Activated CD4-positive, alpha-beta T cell treated with anti-CD3 and anti-CD28 coated beads, Interleukin-2, amount 10 ng/mL, durations not matched to agents 7 days and 5 days (primary cell): Measurements from ENCODE around the gene TCF3. TPM values are rescaled to one million over a fixed set of nuclear protein-coding genes. Genes with fewer than 3 reads are reported as not detected.
"Not testable (repeated sequence)": the region's sequence is repeated elsewhere in the genome, so short reads cannot be mapped to it uniquely, and the experiment has no call there.

Source experiments
- CTCF ChIA-PET: fragments of 350-600 bp; sonication (Branson Sonifier 250); formaldehyde crosslinking; loops from one replicate; lab custom pipeline; 2021; ENCODE audit warnings: antibody characterized with exemption; lab: Charles Lee
- POLR2A ChIA-PET: fragments of 350-600 bp; sonication (Branson Sonifier 250); formaldehyde crosslinking; loops from one replicate; lab custom pipeline; 2021; ENCODE audit warnings: antibody characterized with exemption; lab: Charles Lee
- DNase-seq: peaks from one replicate; pipeline ENCODE4 v3.0.0-alpha.2; 2020
- H3K27ac Mint-ChIP-seq: one replicate; pipeline ENCODE4 v1.8.0; 2021; ENCODE audit warnings: mild to moderate bottlenecking, moderate library complexity, mixed read lengths
- H3K27me3 Mint-ChIP-seq: one replicate; pipeline ENCODE4 v1.8.0; 2021; ENCODE audit warnings: mixed read lengths
- H3K36me3 Mint-ChIP-seq: one replicate; pipeline ENCODE4 v1.8.0; 2021; ENCODE audit warnings: low read depth, mixed read lengths
- H3K4me1 Mint-ChIP-seq: one replicate; pipeline ENCODE4 v1.8.0; 2021; ENCODE audit warnings: mixed read lengths
- H3K4me3 Mint-ChIP-seq: one replicate; pipeline ENCODE4 v1.8.0; 2021; ENCODE audit warnings: mild to moderate bottlenecking, moderate library complexity, mixed read lengths
- H3K9me3 Mint-ChIP-seq: one replicate; pipeline ENCODE4 v1.8.0; 2021; ENCODE audit warnings: mixed read lengths
- total RNA-seq, 2 experiments: library from RNA; stranded (reverse); gene quantifications; one replicate each; pipeline ENCODE4 v1.2.3, GENCODE V29; 2021

TCF3 gene
- total RNA-seq, 2 experiments from 2014 or later = 84.5 to 85.9 TPM

GRCh38 chr19:1645299-1645698 lies 7.1 kb downstream of the TCF3 start:
- peaks cover 3% of the 10 kb centered on the region for H3K36me3 Mint-ChIP-seq
- CTCF ChIA-PET = no interaction called here
- no peaks in the 10 kb centered on the region for H3K27me3 Mint-ChIP-seq
- no peaks in the 10 kb centered on the region for H3K9me3 Mint-ChIP-seq
- no peak overlapping the region for H3K27ac Mint-ChIP-seq
- H3K4me1 Mint-ChIP-seq = peaks cover 11% of the 10 kb centered on the region
- H3K4me3 Mint-ChIP-seq = no peak overlapping the region
- POLR2A ChIA-PET = no interaction called here
- no peak for DNase-seq

DNA sequence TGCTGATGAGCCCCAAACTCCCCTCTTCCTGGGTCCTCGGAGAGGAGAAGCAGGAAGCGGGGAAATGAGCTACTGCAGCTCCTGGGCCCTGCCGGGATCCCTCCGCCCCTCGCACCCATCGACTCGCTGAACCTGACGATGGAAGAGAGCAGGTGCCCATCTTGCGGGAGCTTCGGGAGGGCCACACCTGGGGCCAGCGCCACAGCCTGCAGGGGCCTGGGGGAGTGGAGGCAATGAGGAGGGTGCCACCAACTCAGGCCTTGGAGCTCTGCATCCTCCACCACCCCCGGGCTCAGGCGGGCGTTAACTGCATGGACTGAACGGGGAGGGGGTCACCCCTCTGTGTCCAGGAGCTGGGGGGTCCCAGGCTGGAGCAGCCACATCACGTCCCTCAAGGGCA lies 8.3 kb downstream of the TCF3 start:
- no peak overlapping the region for H3K4me3 Mint-ChIP-seq
- no peak overlapping the region for H3K27ac Mint-ChIP-seq
- peaks cover 9% of the 10 kb centered on the region for H3K36me3 Mint-ChIP-seq
- ChIA-PET POLR2A (no interaction called here), CTCF (interaction anchor here (0.9 to 1.2 kb wide), 2 partner anchors 11 to 182 kb away, joined by 3 read pairs; no protein-coding TSS in a partner anchor)
- no peak for DNase-seq
- H3K9me3 Mint-ChIP-seq = no peaks in the 10 kb centered on the region
- peaks cover 3% of the 10 kb centered on the region for H3K4me1 Mint-ChIP-seq
- H3K27me3 Mint-ChIP-seq = no peaks in the 10 kb centered on the region

GRCh38 chr19:1640893-1641448 lies 11.4 kb downstream of the TCF3 start:
- H3K4me1 Mint-ChIP-seq, H3K27ac Mint-ChIP-seq, H3K4me3 Mint-ChIP-seq, H3K9me3 Mint-ChIP-seq, DNase-seq, POLR2A ChIA-PET, H3K27me3 Mint-ChIP-seq: not testable (repeated sequence)
- H3K36me3 Mint-ChIP-seq = peaks cover 15% of the 10 kb centered on the region
- CTCF ChIA-PET = interaction anchor here (0.7 kb wide), 2 partner anchors 10 to 104 kb away, joined by 3 to 4 read pairs; no protein-coding TSS in a partner anchor

DNA sequence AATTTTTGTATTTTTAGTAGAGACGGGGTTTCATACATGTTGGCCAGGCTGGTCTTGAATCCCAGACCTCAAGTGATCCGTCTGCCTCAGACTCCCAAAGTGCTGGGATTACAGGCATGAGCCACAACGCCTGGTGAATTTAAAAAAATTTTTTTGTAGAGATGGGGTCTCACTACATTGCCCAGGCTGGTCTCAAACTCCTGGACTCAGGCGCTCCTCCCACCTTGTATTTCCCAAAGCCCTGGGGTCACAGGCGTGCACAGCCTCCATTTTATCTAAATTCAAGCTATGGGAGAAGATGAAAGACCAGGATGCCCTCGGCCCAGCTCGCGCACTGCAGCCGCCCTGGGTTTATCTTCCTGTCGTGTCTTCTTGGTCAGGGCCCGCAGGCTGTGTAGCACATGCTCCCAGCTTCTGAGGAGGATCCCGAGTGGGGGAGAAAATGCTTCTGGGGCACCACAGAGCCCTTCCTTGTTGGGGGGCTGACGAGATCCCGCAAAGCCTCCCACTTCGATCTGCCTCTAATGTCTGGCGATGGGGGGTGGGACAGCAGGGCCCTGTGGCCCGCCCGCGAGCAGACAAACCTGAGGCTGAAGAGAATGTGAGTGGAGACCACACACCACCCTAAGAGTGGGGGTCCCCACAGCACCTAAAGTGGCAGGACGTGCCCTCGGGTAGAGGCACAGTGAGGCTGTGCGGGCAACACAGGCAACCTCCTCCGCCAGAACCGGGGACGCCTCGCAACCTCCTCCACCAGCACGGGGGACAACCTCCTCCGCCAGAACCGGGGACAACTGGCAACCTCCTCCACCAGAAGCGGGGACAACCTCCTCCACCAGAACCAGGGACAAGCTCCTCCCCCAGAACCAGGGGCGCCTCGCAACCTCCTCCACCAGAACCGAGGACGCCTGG lies 15.8 kb downstream of the TCF3 start:
- H3K27ac Mint-ChIP-seq = no peak overlapping the region
- ChIA-PET POLR2A (no interaction called here), CTCF (interaction anchor here (0.8 kb wide), 1 partner anchor 44 kb away, joined by 3 read pairs; the partner anchor contains the start of gene MBD3)
- H3K4me1 Mint-ChIP-seq = peaks cover 2% of the 10 kb centered on the region
- DNase-seq = no peak
- peaks cover 27% of the 10 kb centered on the region for H3K36me3 Mint-ChIP-seq
- H3K4me3 Mint-ChIP-seq = no peak overlapping the region
- H3K9me3 Mint-ChIP-seq = no peaks in the 10 kb centered on the region
- H3K27me3 Mint-ChIP-seq = no peaks in the 10 kb centered on the region

DNA sequence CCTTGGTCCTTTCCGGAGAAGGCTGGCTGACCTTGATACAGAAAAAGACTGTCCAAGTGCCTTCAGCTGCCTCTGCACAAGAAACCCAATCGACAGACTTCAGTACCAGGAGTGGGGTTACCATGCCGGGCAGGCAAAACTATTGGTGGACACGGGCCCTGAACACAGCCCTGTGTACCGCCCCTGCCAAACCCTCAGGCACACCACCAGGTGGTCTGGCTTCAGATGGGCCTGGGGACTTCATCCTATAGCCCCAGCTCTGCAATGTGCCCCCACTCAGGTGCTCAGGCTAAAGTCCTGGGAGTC lies 17.5 kb downstream of the TCF3 start:
- H3K4me1 Mint-ChIP-seq = peaks cover 2% of the 10 kb centered on the region
- DNase-seq = no peak
- POLR2A ChIA-PET = no interaction called here
- H3K4me3 Mint-ChIP-seq = no peak overlapping the region
- CTCF ChIA-PET = no interaction called here
- H3K27ac Mint-ChIP-seq = no peak overlapping the region
- H3K27me3 Mint-ChIP-seq = no peaks in the 10 kb centered on the region
- H3K36me3 Mint-ChIP-seq = peaks cover 26% of the 10 kb centered on the region
- no peaks in the 10 kb centered on the region for H3K9me3 Mint-ChIP-seq

DNA sequence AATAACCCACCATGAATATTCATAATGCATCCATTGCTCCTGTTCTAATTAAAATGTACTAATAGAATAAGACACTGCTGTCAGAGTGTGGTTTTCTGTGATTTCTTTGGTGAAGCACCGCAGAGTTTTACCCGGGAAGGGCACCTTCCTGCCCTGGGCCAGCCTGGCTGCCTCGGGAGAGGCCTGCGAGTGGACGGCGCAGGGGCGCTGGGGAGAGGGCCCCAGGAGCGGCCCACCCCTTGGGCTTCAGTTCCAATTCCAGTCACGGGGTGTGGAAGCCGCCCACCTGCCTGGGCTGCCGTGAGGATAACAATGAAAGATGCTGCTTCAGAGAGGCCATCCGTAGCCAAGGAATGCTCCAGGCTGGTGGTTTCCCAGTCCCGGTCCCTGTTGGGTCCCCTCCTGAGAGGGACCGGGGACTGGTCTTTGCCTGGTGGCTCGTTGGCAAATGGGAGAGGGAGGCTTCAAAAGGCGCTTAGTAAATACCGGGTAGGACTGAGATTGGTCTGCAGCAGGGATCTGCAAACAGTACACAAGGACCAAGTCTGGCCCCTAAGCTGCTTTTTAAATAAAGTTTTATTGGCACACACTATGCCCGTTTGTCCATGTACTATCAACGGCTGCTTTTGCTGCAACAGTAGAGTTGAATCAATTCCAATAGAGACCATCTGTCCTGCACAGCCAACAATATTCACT lies 18.0 kb downstream of the TCF3 start:
- H3K27ac Mint-ChIP-seq = no peak overlapping the region

DNA sequence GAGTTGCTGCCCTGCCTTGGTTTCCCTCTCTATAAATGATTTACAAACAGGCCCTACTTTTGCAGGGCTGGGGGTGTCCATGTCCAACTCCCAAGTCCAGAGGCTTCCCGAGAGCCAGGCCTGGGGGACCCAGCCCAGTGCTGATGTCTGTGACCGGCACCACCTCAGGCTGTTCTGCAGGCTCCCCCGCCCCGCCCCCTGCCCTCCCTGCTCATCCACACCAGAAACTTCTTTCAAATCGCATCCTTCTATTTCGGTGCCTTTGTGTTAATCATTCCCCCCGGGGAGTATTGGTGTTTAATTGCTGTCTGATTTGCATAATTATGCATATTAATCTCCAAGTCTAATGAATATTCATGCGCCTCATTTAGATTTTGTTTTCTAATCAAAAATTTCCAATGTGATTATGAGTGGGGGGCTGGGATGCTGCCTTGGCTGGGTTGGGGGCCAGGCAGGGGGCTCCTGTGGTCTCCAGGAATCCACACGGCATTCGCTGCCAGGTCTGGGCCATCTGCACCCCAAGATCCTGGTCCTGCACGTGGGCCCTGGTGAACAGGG lies 19.1 kb downstream of the TCF3 start:
- ChIA-PET POLR2A (no interaction called here), CTCF (no interaction called here)
- H3K36me3 Mint-ChIP-seq = peaks cover 14% of the 10 kb centered on the region
- DNase-seq = no peak
- H3K27ac Mint-ChIP-seq = no peak overlapping the region
- H3K4me3 Mint-ChIP-seq = no peak overlapping the region
- H3K4me1 Mint-ChIP-seq = no peaks in the 10 kb centered on the region
- H3K9me3 Mint-ChIP-seq = no peaks in the 10 kb centered on the region
- no peaks in the 10 kb centered on the region for H3K27me3 Mint-ChIP-seq

More for the DNA sequence above, 18.0 kb downstream of the TCF3 start:
- H3K4me1 Mint-ChIP-seq = no peaks in the 10 kb centered on the region
- ChIA-PET POLR2A (no interaction called here), CTCF (no interaction called here)
- peaks cover 21% of the 10 kb centered on the region for H3K36me3 Mint-ChIP-seq
- no peaks in the 10 kb centered on the region for H3K27me3 Mint-ChIP-seq
- DNase-seq = no peak
- no peaks in the 10 kb centered on the region for H3K9me3 Mint-ChIP-seq
- no peak overlapping the region for H3K4me3 Mint-ChIP-seq

- POLR2A ChIA-PET = no interaction called here
- H3K9me3 Mint-ChIP-seq = no peaks in the 10 kb centered on the region
- CTCF ChIA-PET = no interaction called here
Observed at GRCh38 chr19:1632462-1633268, 19.8 kb downstream of the TCF3 start.

GRCh38 chr19:1631557-1632100 lies 20.8 kb downstream of the TCF3 start:
- Mint-ChIP-seq H3K27me3 (no peaks in the 10 kb centered on the region), H3K4me1 (no peaks in the 10 kb centered on the region), H3K27ac (no peak overlapping the region), H3K4me3 (no peak overlapping the region), H3K36me3 (peaks cover 12% of the 10 kb centered on the region), H3K9me3 (no peaks in the 10 kb centered on the region)
- DNase-seq = no peak
- POLR2A ChIA-PET = no interaction called here
- CTCF ChIA-PET = interaction anchor here (0.8 kb wide), 1 partner anchor 26 kb away, joined by 3 read pairs; the partner anchor contains the start of gene UQCR11

More at GRCh38 chr19:1632462-1633268, 19.8 kb downstream of the TCF3 start:
- Mint-ChIP-seq H3K27ac (no peak overlapping the region), H3K36me3 (peaks cover 12% of the 10 kb centered on the region), H3K27me3 (no peaks in the 10 kb centered on the region), H3K4me1 (no peaks in the 10 kb centered on the region), H3K4me3 (no peak overlapping the region)
- DNase-seq = no peak

DNA sequence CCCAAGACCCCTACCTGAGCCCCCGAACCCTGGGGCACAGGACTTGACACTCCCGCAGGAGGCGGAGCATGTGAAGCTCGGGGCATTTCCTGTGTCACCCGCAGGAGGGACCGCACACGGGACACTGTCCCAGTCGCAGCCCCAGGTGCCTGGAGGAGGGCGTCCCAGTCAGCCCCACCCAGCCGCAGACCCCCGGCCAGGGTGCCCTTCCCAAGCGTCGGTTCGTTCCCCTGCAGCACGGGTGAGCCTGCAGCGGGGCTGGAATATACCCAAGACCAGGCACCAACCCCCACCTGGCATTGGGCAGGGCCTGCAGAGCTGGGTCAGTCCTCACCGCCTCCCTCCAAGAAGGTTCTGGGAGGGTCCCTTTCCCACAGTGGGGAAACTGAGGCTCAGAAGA lies 21.6 kb downstream of the TCF3 start:
- POLR2A ChIA-PET = no interaction called here
- no peaks in the 10 kb centered on the region for H3K4me1 Mint-ChIP-seq
- no peak for DNase-seq
- no peaks in the 10 kb centered on the region for H3K27me3 Mint-ChIP-seq
- no peak overlapping the region for H3K27ac Mint-ChIP-seq
- no peaks in the 10 kb centered on the region for H3K9me3 Mint-ChIP-seq
- H3K4me3 Mint-ChIP-seq = no peak overlapping the region
- peaks cover 13% of the 10 kb centered on the region for H3K36me3 Mint-ChIP-seq
- CTCF ChIA-PET = no interaction called here

DNA sequence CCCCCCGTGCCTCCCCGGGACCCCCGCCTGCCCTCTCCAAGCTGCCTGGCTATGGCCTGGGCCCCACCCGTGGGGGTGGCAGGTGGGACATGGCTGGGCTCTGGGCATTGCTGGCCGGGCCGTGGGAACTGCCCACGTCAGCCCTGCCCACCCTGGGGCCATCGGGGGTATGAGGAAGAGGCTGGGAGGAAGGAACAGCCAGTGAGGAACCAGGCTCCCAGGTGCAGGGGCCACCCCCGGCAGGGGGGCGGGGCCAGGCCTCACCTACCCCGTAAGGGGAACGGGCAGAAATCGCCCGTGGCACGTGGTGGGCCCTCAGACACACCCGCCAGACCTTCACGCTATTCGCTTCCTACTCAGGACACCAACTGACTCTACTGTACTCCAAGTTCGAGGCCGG lies 22.4 kb downstream of the TCF3 start:
- H3K36me3 Mint-ChIP-seq = peaks cover 7% of the 10 kb centered on the region
- ChIA-PET CTCF (no interaction called here), POLR2A (no interaction called here)
- H3K27ac Mint-ChIP-seq = no peak overlapping the region
- no peak overlapping the region for H3K4me3 Mint-ChIP-seq
- no peaks in the 10 kb centered on the region for H3K27me3 Mint-ChIP-seq
- no peaks in the 10 kb centered on the region for H3K9me3 Mint-ChIP-seq
- no peak for DNase-seq
- no peaks in the 10 kb centered on the region for H3K4me1 Mint-ChIP-seq

- ChIA-PET CTCF (no interaction called here), POLR2A (no interaction called here)
- DNase-seq = no peak
- Mint-ChIP-seq H3K27me3 (no peaks in the 10 kb centered on the region), H3K36me3 (peaks cover 5% of the 10 kb centered on the region), H3K4me3 (no peak overlapping the region), H3K9me3 (no peaks in the 10 kb centered on the region), H3K27ac (no peak overlapping the region), H3K4me1 (peaks cover under 1% of the 10 kb centered on the region)
Observed at GRCh38 chr19:1629256-1629808, 23.1 kb downstream of the TCF3 start.
